ENCODE measurements around the gene EREG.
"Not testable (repeated sequence)": the region's sequence is repeated elsewhere in the genome, so short reads cannot be mapped to it uniquely, and the experiment has no call there.

Gene EREG

GRCh38 chr4:74364652-74365491 lies at the start of gene EREG:
Gene EREG (plus strand): TSS chr4:74365145. CDS start chr4:74365309, 164 bp downstream.
- no peak for DNase-seq (ENCODE audit: low spot score)

GRCh38 chr4:74315376-74315775 lies 49.6 kb upstream of the EREG start:
- no peak for DNase-seq (ENCODE audit: low spot score)

- DNase-seq (ENCODE audit: low spot score), result no peak
Observed at GRCh38 chr4:74316397-74316796, 48.5 kb upstream of the EREG start.

- no peak for DNase-seq (ENCODE audit: low spot score)
Observed at GRCh38 chr4:74317616-74318246, 47.2 kb upstream of the EREG start.

GRCh38 chr4:74318276-74318675 lies 46.7 kb upstream of the EREG start:
- DNase-seq (ENCODE audit: low spot score), result no peak

GRCh38 chr4:74319470-74319869 lies 45.5 kb upstream of the EREG start:
- no peak for DNase-seq (ENCODE audit: low spot score)

- DNase-seq (ENCODE audit: low spot score), result peak; percentile 23
Observed at GRCh38 chr4:74320559-74321118, 44.3 kb upstream of the EREG start.

GRCh38 chr4:74322301-74322700 lies 42.6 kb upstream of the EREG start:
- no peak for DNase-seq (ENCODE audit: low spot score)

GRCh38 chr4:74323663-74324062 lies 41.3 kb upstream of the EREG start:
- DNase-seq (ENCODE audit: low spot score), result no peak

GRCh38 chr4:74324262-74324661 lies 40.7 kb upstream of the EREG start:
- DNase-seq (ENCODE audit: low spot score), result no peak

GRCh38 chr4:74325886-74326285 lies 39.1 kb upstream of the EREG start:
- no peak for DNase-seq (ENCODE audit: low spot score)

GRCh38 chr4:74327762-74328161 lies 37.2 kb upstream of the EREG start:
- no peak for DNase-seq (ENCODE audit: low spot score)

- no peak for DNase-seq (ENCODE audit: low spot score)
Observed at GRCh38 chr4:74328501-74328900, 36.4 kb upstream of the EREG start.

GRCh38 chr4:74329307-74329706 lies 35.6 kb upstream of the EREG start:
- no peak for DNase-seq (ENCODE audit: low spot score)

GRCh38 chr4:74330295-74330750 lies 34.6 kb upstream of the EREG start:
- no peak for DNase-seq (ENCODE audit: low spot score)

GRCh38 chr4:74331252-74331651 lies 33.7 kb upstream of the EREG start:
- no peak for DNase-seq (ENCODE audit: low spot score)

- no peak for DNase-seq (ENCODE audit: low spot score)
Observed at GRCh38 chr4:74331944-74332343, 33.0 kb upstream of the EREG start.

- DNase-seq (ENCODE audit: low spot score), result no peak
Observed at GRCh38 chr4:74334636-74335035, 30.3 kb upstream of the EREG start.

GRCh38 chr4:74335341-74336021 lies 29.5 kb upstream of the EREG start:
- DNase-seq (ENCODE audit: low spot score), result no peak

- DNase-seq (ENCODE audit: low spot score), result no peak
Observed at GRCh38 chr4:74338792-74339333, 26.1 kb upstream of the EREG start.

- no peak for DNase-seq (ENCODE audit: low spot score)
Observed at GRCh38 chr4:74339501-74339900, 25.4 kb upstream of the EREG start.

- not testable (repeated sequence) for DNase-seq (ENCODE audit: low spot score)
Observed at GRCh38 chr4:74340421-74340820, 24.5 kb upstream of the EREG start.

Data from Ammon's horn (tissue), 1 donor.